GM12892 (cell line): ENCODE results near the gene ABI3BP.

ENCODE experiments used
- POLR2A ChIP-seq: IDR thresholded peaks from 2 replicates; pipeline ENCODE4 v1.6.1; 2011; ENCODE audit warnings: low read depth, low read length, control low read depth
- POLR2AphosphoS5 ChIP-seq: IDR thresholded peaks from 2 replicates; pipeline ENCODE4 v1.6.1; 2011; ENCODE audit warnings: low read depth, low read length, control low read depth
- TAF1 ChIP-seq: IDR thresholded peaks from 2 replicates; pipeline ENCODE4 v1.6.1; 2011; ENCODE audit warnings: low read depth, mild to moderate bottlenecking, control low read depth, low read length, borderline replicate concordance

DNA sequence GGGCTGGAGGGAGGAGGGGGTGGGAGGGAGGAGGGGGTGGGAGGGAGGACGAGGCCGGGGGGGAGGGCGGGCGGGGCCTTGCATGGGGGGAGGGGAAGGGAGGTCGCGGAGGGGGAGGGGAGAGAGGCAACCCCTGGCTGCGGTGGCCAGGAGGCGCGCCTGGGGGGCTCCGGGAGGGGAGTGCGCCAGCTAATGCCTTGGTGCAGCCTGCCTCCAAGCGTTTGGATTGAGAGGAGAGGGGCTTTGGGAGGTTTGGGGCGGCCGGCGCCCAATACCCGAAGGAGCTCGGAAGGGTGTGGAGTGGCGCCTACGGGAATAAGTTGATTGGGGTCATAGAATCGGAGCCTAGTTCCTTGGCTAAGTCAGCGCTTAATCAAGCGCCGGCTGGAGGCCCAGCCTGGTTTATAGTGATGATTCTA, 283.4 kb downstream of the ABI3BP start:
- TF ChIP-seq POLR2AphosphoS5: no peak
- no peak for TF ChIP-seq POLR2A
- no peak for TF ChIP-seq TAF1
